Activated CD8-positive, alpha-beta memory T cell treated with anti-CD3 and anti-CD28 coated beads, Interleukin-2, amount 10 ng/mL, durations not matched to agents 7 days and 5 days (primary cell): ENCODE measurements around the gene TUBB4B. TPM values are rescaled to one million over a fixed set of nuclear protein-coding genes. Genes with fewer than 3 reads are reported as not detected.

Experiments
- ATAC-seq: fragments of 150-1000 bp; cut with Tn5 transposase; one replicate; pipeline ENCODE4 v1.10.0; 2021; ENCODE audit warnings: moderate library complexity
- CTCF ChIA-PET: fragments of 350-600 bp; sonication (Branson Sonifier 250); formaldehyde crosslinking; loops from one replicate; lab custom pipeline; 2021; ENCODE audit warnings: antibody characterized with exemption; lab: Charles Lee
- DNase-seq: peaks from one replicate; pipeline ENCODE4 v3.0.0-alpha.2; 2020
- H3K27ac Mint-ChIP-seq: one replicate; pipeline ENCODE4 v1.8.0; 2021; ENCODE audit warnings: mild to moderate bottlenecking, mixed read lengths
- H3K27me3 Mint-ChIP-seq: one replicate; pipeline ENCODE4 v1.8.0; 2021; ENCODE audit warnings: mixed read lengths
- H3K36me3 Mint-ChIP-seq: one replicate; pipeline ENCODE4 v1.8.0; 2021; ENCODE audit warnings: mild to moderate bottlenecking, mixed read lengths
- H3K4me1 Mint-ChIP-seq: one replicate; pipeline ENCODE4 v1.8.0; 2021; ENCODE audit warnings: mixed read lengths
- H3K4me3 Mint-ChIP-seq: one replicate; pipeline ENCODE4 v1.8.0; 2021; ENCODE audit warnings: mild to moderate bottlenecking, moderate library complexity, mixed read lengths
- H3K9me3 Mint-ChIP-seq: one replicate; pipeline ENCODE4 v1.8.0; 2022; ENCODE audit warnings: low read depth, mixed read lengths
- total RNA-seq, 2 experiments: library from RNA; stranded (reverse); gene quantifications; one replicate each; pipeline ENCODE4 v1.2.3, GENCODE V29; 2021

Gene TUBB4B
- total RNA-seq, 2 experiments from 2014 or later = 353 to 375 TPM

DNA sequence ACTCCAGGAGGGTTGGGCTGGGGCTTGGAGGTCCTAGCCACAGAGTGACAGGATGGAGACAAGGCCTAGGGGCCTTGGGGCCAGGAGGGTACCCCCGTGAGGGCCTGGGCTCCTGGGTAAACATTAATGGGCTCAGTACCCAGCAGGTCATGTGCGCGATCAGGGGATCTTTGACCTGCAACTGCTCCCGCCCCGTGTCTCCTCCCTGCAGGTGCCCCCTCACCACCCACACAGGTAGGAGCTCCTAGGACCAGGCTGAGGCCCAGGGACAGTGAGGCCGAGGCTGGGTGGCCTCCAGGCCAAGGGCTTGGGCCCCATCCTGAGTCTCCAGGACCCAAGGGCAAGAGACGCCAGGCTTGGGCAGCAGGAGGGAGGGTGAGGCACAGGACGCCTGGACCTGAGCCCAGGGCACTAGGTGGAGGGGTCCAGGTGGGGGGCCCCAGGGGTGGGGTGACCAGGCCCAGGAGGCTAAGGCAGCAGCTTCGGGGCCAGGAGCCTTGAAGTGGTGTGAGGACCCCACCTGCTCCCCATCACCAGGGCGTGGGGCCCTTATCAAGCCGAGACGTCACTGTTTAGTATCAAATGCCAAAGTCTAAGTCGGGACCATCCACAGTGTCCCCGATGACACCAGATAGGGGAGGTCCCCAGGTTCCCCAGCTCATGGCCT is 10.2 kb upstream of the TUBB4B start, which contains the start of gene SLC34A3:
Gene SLC34A3 (plus strand): TSS at position 197 of the 667 bp plus-strand sequence. CDS start 802 bp downstream, outside the sequence.
- no peaks in the 10 kb centered on the region for H3K9me3 Mint-ChIP-seq
- CTCF ChIA-PET = interaction anchor here (0.9 to 2.3 kb wide), 6 partner anchors 9 to 184 kb away, joined by 3 to 7 read pairs (median 4); partner anchors contain the start of genes ANAPC2 and SSNA1
- no peak for DNase-seq
- no peak within 1 kb of the TSS for H3K4me3 Mint-ChIP-seq
- H3K36me3 Mint-ChIP-seq = no peaks in the 10 kb centered on the region
- H3K4me1 Mint-ChIP-seq = peaks cover 2% of the 10 kb centered on the region
- H3K27me3 Mint-ChIP-seq = no peaks in the 10 kb centered on the region
- H3K27ac Mint-ChIP-seq = no peak within 1 kb of the TSS
- ATAC-seq = no peak

DNA sequence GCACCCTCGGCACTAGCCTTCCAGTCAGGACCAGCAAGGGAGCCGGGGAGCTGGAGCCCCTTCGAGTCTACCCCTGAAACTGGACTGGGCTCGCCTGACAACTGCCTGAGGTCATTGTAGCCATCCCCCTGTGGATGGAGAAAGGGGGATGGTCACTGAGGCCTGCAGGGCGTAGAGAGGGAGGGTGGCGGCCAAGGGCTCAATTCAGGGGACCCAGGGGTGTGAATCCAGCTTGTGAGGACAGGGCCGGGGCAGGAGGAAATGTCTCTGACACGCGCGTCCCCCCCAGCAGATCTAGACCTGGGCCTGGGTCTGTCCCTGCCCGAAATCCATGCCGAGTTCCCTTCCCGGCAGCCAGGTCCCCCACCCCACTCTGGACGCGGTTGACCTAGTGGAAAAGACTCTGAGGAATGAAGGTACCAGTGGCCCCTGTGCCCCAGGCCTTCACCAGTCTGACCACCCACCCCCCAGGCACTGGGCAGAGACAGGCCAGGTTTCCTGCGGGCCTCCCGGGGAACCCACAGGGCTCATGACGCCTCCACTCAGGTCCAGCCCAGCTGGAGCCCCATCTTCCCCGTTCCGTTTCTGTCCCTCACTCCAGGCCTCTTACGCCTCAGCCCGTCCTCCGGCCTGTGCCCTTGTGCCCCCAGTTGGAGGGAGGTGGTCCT is 9.6 kb upstream of the TUBB4B start:
- Mint-ChIP-seq H3K9me3 (no peaks in the 10 kb centered on the region), H3K4me3 (no peak overlapping the region), H3K27me3 (no peaks in the 10 kb centered on the region), H3K36me3 (no peaks in the 10 kb centered on the region), H3K27ac (no peak overlapping the region), H3K4me1 (peaks cover 2% of the 10 kb centered on the region)
- DNase-seq = no peak
- no peak for ATAC-seq
- CTCF ChIA-PET = interaction anchor here (1.6 to 2.3 kb wide), 2 partner anchors 9 to 136 kb away, joined by 5 to 7 read pairs; no protein-coding TSS in a partner anchor

DNA sequence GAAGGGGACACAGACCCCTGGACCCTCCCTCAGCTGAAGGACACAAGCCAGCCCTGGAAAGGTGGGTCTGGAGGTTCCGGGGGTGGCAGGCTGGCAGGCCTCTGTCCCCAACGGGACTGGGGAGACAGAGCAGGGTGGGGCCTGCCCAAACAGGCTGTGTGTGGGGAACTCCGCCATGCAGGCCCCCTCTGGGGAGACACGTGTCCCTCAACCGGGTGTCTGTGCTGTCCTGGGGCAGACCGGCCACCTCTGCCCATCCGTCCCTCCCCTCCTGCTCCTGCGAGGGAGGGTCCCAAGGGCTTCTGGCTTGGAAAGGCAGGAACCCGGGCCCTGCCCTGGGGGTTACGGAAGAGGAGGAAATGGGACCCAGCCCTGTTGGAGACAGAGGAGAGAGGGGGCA is 9.0 kb upstream of the TUBB4B start:
- Mint-ChIP-seq H3K4me1 (peaks cover 2% of the 10 kb centered on the region), H3K4me3 (no peak overlapping the region), H3K27me3 (no peaks in the 10 kb centered on the region), H3K36me3 (no peaks in the 10 kb centered on the region), H3K27ac (no peak overlapping the region), H3K9me3 (no peaks in the 10 kb centered on the region)
- ATAC-seq (no peak), DNase-seq (no peak)
- CTCF ChIA-PET = no interaction called here

GRCh38 chr9:137232510-137232909 is 8.6 kb upstream of the TUBB4B start:
- Mint-ChIP-seq H3K4me3 (no peak overlapping the region), H3K27me3 (no peaks in the 10 kb centered on the region), H3K36me3 (no peaks in the 10 kb centered on the region), H3K9me3 (no peaks in the 10 kb centered on the region), H3K4me1 (peaks cover 2% of the 10 kb centered on the region), H3K27ac (no peak overlapping the region)
- CTCF ChIA-PET = no interaction called here
- DNase-seq (no peak), ATAC-seq (no peak)

DNA sequence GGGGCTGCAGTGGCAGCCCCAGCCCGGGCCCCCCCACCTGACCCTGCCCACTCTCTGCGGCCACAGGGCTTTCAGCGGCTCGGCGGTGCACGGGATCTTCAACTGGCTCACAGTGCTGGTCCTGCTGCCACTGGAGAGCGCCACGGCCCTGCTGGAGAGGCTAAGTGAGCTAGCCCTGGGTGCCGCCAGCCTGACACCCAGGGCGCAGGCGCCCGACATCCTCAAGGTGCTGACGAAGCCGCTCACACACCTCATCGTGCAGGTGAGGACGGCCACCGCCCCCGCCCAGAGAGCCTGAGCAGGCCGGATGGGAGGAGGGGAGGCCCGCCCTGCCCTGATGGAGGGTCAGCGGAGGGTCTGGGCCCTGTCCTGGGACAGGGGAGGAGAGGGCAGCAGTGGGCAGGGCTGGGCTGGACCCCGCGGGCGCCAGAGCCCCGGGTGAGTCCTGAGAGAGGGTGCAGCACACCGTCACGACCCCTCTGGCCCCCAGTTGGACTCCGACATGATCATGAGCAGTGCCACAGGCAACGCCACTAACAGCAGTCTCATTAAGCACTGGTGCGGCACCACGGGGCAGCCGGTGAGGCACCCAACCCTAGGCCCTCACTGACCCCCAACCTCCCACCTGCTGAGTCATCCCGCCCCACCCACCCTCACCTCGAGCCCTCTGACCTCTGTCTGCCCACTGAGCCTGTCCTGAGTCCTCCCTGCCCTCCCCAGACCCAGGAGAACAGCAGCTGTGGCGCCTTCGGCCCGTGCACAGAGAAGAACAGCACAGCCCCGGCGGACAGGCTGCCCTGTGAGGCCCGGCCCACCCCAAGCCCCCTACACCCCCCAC is 7.7 kb upstream of the TUBB4B start:
- H3K9me3 Mint-ChIP-seq = no peaks in the 10 kb centered on the region
- ATAC-seq (no peak), DNase-seq (no peak)
- peaks cover 3% of the 10 kb centered on the region for H3K4me1 Mint-ChIP-seq
- no peak overlapping the region for H3K4me3 Mint-ChIP-seq
- no peak overlapping the region for H3K27ac Mint-ChIP-seq
- H3K36me3 Mint-ChIP-seq = no peaks in the 10 kb centered on the region
- H3K27me3 Mint-ChIP-seq = no peaks in the 10 kb centered on the region
- CTCF ChIA-PET = interaction anchor here (1.2 to 7.1 kb wide), 2 partner anchors 11 to 114 kb away, joined by 3 to 91 read pairs; partner anchors contain the start of genes DPP7 and RNF208

- Mint-ChIP-seq H3K27me3 (no peaks in the 10 kb centered on the region), H3K4me3 (no peak overlapping the region), H3K9me3 (no peaks in the 10 kb centered on the region), H3K27ac (no peak overlapping the region), H3K4me1 (peaks cover 11% of the 10 kb centered on the region), H3K36me3 (no peaks in the 10 kb centered on the region)
- CTCF ChIA-PET = interaction anchor here (0.9 to 7.1 kb wide), 8 partner anchors 8 to 193 kb away, joined by 3 to 91 read pairs (median 4); partner anchors contain the start of genes ANAPC2, DPP7, NPDC1 and RNF208
- ATAC-seq (no peak), DNase-seq (no peak)
Measured at GRCh38 chr9:137234055-137234697, 6.9 kb upstream of the TUBB4B start.

DNA sequence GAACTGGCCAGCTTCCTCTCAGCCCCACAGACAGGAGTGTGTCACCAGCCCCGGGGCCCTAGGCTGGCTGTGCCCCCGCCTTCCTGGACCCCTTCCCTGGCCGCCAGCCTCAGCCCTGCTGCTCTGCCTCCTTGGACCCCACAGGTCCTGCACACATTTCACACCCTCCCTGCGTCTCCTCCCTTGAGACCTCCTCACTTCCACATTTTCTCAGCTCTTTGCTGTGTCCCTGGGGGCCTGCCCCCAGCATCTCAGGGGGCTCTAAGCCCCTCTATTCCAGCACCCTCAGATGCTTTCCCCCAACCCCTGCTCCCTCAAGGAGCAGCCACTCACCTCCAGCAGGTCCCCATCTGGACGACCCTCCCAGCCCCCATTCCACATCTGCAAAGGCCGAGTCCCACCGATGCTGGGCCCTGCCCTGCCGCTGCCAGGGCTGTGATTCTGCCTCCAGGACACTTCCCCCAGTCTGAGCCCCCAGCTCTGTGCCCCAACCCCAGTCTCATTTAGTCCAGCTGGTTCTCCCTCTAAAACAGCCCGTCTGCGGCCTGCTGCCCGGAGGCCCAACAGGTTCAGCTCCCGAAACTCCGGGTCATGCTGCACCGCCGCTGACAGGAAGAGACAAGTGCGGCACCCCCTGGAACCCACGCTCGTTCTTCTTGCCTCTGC is 6.2 kb upstream of the TUBB4B start:
- H3K4me1 Mint-ChIP-seq = peaks cover 12% of the 10 kb centered on the region
- CTCF ChIA-PET = interaction anchor here (0.9 to 7.1 kb wide), 8 partner anchors 9 to 192 kb away, joined by 3 to 91 read pairs (median 4); partner anchors contain the start of genes ANAPC2, DPP7, NPDC1 and RNF208
- no peaks in the 10 kb centered on the region for H3K36me3 Mint-ChIP-seq
- no peak overlapping the region for H3K27ac Mint-ChIP-seq
- ATAC-seq = no peak
- no peaks in the 10 kb centered on the region for H3K27me3 Mint-ChIP-seq
- H3K9me3 Mint-ChIP-seq = no peaks in the 10 kb centered on the region
- no peak overlapping the region for H3K4me3 Mint-ChIP-seq
- no peak for DNase-seq

DNA sequence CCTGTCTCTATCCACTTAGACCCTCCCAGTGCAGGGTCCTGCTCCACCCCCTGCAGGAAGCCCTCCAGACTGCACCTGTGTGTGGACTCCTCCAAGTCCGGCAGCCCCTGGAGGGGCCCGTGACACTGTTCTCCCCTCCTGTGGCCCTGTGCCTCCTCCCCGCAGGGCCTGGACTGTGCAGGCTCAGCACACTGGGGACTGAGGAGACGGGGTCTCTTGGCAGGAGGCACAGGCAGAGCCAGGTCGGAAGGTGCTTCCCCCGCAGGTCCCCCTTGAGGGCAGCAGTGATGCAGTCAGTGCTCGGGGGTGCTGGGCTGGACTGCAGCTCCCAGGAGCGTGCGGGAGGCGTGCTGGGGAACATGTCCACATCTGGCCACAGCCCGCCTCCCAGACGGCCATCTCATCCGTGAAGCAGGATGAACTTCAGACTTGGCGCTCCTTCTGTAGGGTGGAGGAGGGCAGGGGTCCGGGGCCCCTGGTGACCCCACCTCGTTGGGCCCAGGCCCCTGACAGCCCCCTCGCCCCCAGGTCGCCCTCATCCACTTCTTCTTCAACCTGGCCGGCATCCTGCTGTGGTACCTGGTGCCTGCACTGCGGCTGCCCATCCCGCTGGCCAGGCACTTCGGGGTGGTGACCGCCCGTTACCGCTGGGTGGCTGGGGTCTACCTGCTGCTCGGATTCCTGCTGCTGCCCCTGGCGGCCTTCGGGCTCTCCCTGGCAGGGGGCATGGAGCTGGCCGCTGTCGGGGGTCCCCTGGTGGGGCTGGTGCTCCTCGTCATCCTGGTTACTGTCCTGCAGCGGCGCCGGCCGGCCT is 5.5 kb upstream of the TUBB4B start:
- Mint-ChIP-seq H3K4me3 (no peak overlapping the region), H3K27me3 (no peaks in the 10 kb centered on the region), H3K36me3 (no peaks in the 10 kb centered on the region), H3K4me1 (peaks cover 12% of the 10 kb centered on the region), H3K9me3 (no peaks in the 10 kb centered on the region), H3K27ac (no peak overlapping the region)
- ATAC-seq = no peak
- CTCF ChIA-PET = interaction anchor here (0.9 to 7.1 kb wide), 27 partner anchors 10 to 392 kb away, joined by 3 to 110 read pairs (median 6); partner anchors contain the start of genes ANAPC2, CYSRT1, DPP7 and MAN1B1
- no peak for DNase-seq

DNA sequence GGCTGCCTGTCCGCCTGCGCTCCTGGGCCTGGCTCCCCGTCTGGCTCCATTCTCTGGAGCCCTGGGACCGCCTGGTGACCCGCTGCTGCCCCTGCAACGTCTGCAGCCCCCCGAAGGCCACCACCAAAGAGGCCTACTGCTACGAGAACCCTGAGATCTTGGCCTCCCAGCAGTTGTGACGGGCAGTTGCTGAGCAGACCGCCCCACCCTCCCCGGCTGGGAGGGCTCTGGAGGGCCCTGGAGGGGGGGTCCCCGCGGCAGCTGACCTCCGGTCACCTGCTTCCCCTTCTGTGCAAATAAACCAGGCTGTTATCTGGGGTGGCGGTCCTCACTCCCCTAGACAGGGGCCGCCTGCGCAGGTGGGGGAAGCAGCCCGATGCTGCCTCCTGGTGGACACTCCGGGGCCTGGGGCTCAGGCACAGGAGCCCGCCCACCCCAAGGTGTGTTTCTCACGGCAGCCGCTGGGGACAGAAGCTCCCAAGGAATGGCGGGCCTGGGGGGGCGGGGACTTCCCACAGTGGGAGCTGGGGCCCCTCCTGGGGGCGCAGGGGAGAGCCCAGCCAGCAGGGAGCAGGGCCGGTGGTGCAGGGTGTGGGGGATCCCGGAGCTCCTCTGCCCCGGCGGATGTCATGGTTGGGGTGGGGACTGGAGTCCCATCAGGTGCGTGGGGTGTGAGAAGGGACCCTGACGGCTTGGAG is 4.7 kb upstream of the TUBB4B start:
- no peaks in the 10 kb centered on the region for H3K9me3 Mint-ChIP-seq
- DNase-seq = peak; percentile 93
- CTCF ChIA-PET = interaction anchor here (0.5 to 7.1 kb wide), 55 partner anchors 11 to 448 kb away, joined by 3 to 110 read pairs (median 5); partner anchors contain the start of genes ANAPC2, CYSRT1, DPP7 and GRIN1
- ATAC-seq = peak; percentile 32
- peaks cover 12% of the 10 kb centered on the region for H3K4me1 Mint-ChIP-seq
- H3K27me3 Mint-ChIP-seq = no peaks in the 10 kb centered on the region
- no peak overlapping the region for H3K27ac Mint-ChIP-seq
- H3K4me3 Mint-ChIP-seq = no peak overlapping the region
- H3K36me3 Mint-ChIP-seq = peaks cover 4% of the 10 kb centered on the region

GRCh38 chr9:137236936-137237421 is 4.1 kb upstream of the TUBB4B start:
- Mint-ChIP-seq H3K9me3 (no peaks in the 10 kb centered on the region), H3K27ac (no peak overlapping the region), H3K27me3 (no peaks in the 10 kb centered on the region), H3K4me3 (no peak overlapping the region), H3K36me3 (peaks cover 5% of the 10 kb centered on the region), H3K4me1 (peaks cover 12% of the 10 kb centered on the region)
- ATAC-seq (no peak), DNase-seq (peak; percentile 49)
- CTCF ChIA-PET = interaction anchor here (0.6 to 7.1 kb wide), 52 partner anchors 10 to 449 kb away, joined by 3 to 110 read pairs (median 5); partner anchors contain the start of genes ANAPC2, CYSRT1, DPP7 and GRIN1
